ENCODE results near the gene CALD1. TPM values are rescaled to one million over a fixed set of nuclear protein-coding genes. Genes with fewer than 3 reads are reported as not detected.

The CALD1 gene
- total RNA-seq, 2 experiments from 2014 or later: 0.33 TPM; not detected in 1

DNA sequence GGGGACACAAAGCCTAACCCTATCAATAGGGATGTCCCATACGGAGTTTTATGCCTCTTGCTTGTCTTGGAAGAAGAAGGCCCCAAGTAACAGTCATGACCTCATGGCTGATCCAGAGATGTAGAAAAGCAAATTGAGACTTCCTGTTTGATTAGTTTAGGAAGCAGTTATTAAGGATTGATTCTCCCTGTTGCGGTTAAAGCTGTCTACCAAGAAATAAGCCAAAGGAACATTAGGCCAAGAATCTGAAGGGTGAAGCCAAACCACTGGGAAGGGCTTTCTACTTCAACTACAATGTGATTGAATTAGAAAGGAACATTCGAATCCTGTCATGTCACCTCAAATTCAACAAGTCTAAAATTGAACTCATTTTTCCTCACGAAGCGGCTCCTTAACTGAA lies 146.3 kb downstream of the CALD1 start:
- Histone ChIP-seq H3K27me3 (ENCODE audit: control insufficient read depth in 1 of 2, insufficient read depth in 2 of 2, low read length in 2 of 2) (no peaks in the 10 kb centered on the region), H3K4me1 (ENCODE audit: insufficient read depth, low read length) (no peaks in the 10 kb centered on the region), H3K27ac (ENCODE audit: low read depth in 1 of 2, low read length in 2 of 2) (no peak overlapping the region), H3K9me3 (ENCODE audit: control insufficient read depth in 1 of 2, insufficient read depth in 1 of 2, low read length in 2 of 2) (no peaks in the 10 kb centered on the region), H3K36me3 (ENCODE audit: insufficient read depth, low read length) (no peaks in the 10 kb centered on the region), H3K4me3 (ENCODE audit: low read length) (no peak overlapping the region)
- no peaks in the 10 kb centered on the region for H3K36me3 Mint-ChIP-seq (ENCODE audit: low read depth)
- no peak for DNase-seq
- H3K27me3 Mint-ChIP-seq: no peaks in the 10 kb centered on the region
- intact Hi-C loops (cut with DNase I, micrococcal nuclease): no loop called here
- no peak overlapping the region for H3K4me3 Mint-ChIP-seq
- H3K27ac Mint-ChIP-seq: no peak overlapping the region
- ATAC-seq (ENCODE audit: poor library complexity): no peak
- no peaks in the 10 kb centered on the region for H3K9me3 Mint-ChIP-seq
- H3K4me1 Mint-ChIP-seq (ENCODE audit: low read depth): no peaks in the 10 kb centered on the region
- ChIA-PET CTCF (no interaction called here), POLR2A (no interaction called here)
- TF ChIP-seq, protein P1, sequence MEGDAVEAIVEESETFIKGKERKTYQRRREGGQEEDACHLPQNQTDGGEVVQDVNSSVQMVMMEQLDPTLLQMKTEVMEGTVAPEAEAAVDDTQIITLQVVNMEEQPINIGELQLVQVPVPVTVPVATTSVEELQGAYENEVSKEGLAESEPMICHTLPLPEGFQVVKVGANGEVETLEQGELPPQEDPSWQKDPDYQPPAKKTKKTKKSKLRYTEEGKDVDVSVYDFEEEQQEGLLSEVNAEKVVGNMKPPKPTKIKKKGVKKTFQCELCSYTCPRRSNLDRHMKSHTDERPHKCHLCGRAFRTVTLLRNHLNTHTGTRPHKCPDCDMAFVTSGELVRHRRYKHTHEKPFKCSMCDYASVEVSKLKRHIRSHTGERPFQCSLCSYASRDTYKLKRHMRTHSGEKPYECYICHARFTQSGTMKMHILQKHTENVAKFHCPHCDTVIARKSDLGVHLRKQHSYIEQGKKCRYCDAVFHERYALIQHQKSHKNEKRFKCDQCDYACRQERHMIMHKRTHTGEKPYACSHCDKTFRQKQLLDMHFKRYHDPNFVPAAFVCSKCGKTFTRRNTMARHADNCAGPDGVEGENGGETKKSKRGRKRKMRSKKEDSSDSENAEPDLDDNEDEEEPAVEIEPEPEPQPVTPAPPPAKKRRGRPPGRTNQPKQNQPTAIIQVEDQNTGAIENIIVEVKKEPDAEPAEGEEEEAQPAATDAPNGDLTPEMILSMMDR (IDR thresholded peaks at IDR 0.05): no peak

DNA sequence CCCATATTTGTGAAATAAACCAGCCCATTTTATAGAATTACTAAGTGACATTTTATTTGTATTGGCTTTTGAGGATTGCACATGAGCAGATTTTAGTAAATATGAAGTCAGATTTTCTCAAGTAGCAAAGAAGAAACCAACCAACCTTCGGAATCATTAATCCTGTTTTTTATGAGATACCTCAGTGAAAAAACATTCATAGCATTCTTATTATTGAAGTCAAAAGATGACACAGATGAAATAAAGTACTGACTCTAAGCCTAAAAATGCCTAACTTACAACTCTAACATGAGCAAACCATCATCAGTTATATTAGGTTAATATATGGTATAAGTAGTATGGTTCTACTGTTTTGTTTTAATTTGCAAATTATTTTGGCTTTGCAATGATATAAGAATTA lies 147.0 kb downstream of the CALD1 start:
- Mint-ChIP-seq H3K4me3 (no peak overlapping the region), H3K27ac (no peak overlapping the region), H3K27me3 (no peaks in the 10 kb centered on the region), H3K4me1 (ENCODE audit: low read depth) (no peaks in the 10 kb centered on the region), H3K36me3 (ENCODE audit: low read depth) (no peaks in the 10 kb centered on the region), H3K9me3 (no peaks in the 10 kb centered on the region)
- TF ChIP-seq, protein P1 (IDR thresholded peaks at IDR 0.05): no peak
- ChIA-PET CTCF (no interaction called here), POLR2A (no interaction called here)
- H3K27ac ChIP-seq (ENCODE audit: low read depth in 1 of 2, low read length in 2 of 2): no peak overlapping the region
- no peaks in the 10 kb centered on the region for H3K9me3 ChIP-seq (ENCODE audit: control insufficient read depth in 1 of 2, insufficient read depth in 1 of 2, low read length in 2 of 2)
- intact Hi-C loops (cut with DNase I, micrococcal nuclease): no loop called here
- ATAC-seq (ENCODE audit: poor library complexity): no peak
- H3K27me3 ChIP-seq (ENCODE audit: control insufficient read depth in 1 of 2, insufficient read depth in 2 of 2, low read length in 2 of 2): no peaks in the 10 kb centered on the region
- DNase-seq: no peak
- H3K36me3 ChIP-seq (ENCODE audit: insufficient read depth, low read length): no peaks in the 10 kb centered on the region
- no peaks in the 10 kb centered on the region for H3K4me1 ChIP-seq (ENCODE audit: insufficient read depth, low read length)
- no peak overlapping the region for H3K4me3 ChIP-seq (ENCODE audit: low read length)

DNA sequence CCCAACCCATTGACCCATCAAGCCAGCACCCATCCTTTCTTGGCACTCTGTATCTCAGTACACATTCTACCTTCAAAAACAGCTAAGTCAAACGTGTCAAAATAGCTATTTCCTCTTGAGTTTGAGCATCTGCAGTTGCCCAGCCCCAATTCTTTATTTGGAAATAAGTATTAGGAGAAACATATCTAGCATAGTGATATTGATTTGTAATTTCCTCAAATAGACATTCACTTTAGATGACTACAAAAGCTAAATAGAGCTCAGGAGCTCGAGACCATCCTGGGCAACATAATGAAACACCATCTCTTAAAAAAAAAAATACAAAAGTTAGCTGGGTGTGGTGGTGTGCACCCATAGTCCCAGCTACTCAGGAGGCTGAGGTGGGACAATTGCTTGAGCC lies 147.6 kb downstream of the CALD1 start:
- Histone ChIP-seq H3K4me3 (ENCODE audit: low read length) (no peak overlapping the region), H3K27me3 (ENCODE audit: control insufficient read depth in 1 of 2, insufficient read depth in 2 of 2, low read length in 2 of 2) (no peaks in the 10 kb centered on the region), H3K4me1 (ENCODE audit: insufficient read depth, low read length) (no peaks in the 10 kb centered on the region), H3K9me3 (ENCODE audit: control insufficient read depth in 1 of 2, insufficient read depth in 1 of 2, low read length in 2 of 2) (no peaks in the 10 kb centered on the region), H3K27ac (ENCODE audit: low read depth in 1 of 2, low read length in 2 of 2) (no peak overlapping the region), H3K36me3 (ENCODE audit: insufficient read depth, low read length) (no peaks in the 10 kb centered on the region)
- Mint-ChIP-seq H3K4me3 (no peak overlapping the region), H3K9me3 (no peaks in the 10 kb centered on the region), H3K4me1 (ENCODE audit: low read depth) (no peaks in the 10 kb centered on the region), H3K36me3 (ENCODE audit: low read depth) (no peaks in the 10 kb centered on the region), H3K27ac (no peak overlapping the region), H3K27me3 (no peaks in the 10 kb centered on the region)
- ChIA-PET CTCF (no interaction called here), POLR2A (no interaction called here)
- ATAC-seq (ENCODE audit: poor library complexity): no peak
- intact Hi-C loops (cut with DNase I, micrococcal nuclease): no loop called here
- TF ChIP-seq, protein P1 (IDR thresholded peaks at IDR 0.05): no peak
- no peak for DNase-seq
